HCT116 (cell line): ENCODE data around the gene GEN1.

Experiments
- CTCF ChIP-seq, 3 experiments: fragments of 200-600 bp in 1 of 3; sonication (generic) in 1 of 3; IDR thresholded peaks in 2 of 3; conservative IDR thresholded peaks in 1 of 3; 2 replicates each; pipeline ENCODE4 v1.5.1; 2012 to 2017; ENCODE audit warnings: low read depth in 2 of 3, low read length in 2 of 3, antibody characterized with exemption in 1 of 3, borderline replicate concordance in 1 of 3, control low read depth in 1 of 3, mild to moderate bottlenecking in 1 of 3, mixed read lengths in 1 of 3, mixed run types in 1 of 3, moderate library complexity in 1 of 3; ENCODE audit not compliant: insufficient read depth in 1 of 3
- EGR1 ChIP-seq: IDR thresholded peaks from 2 replicates; pipeline ENCODE4 v1.6.1; 2012; ENCODE audit warnings: low read depth
- FOSL1 ChIP-seq: IDR thresholded peaks from 2 replicates; pipeline ENCODE4 v1.6.1; 2012; ENCODE audit warnings: low read depth
- POLR2AphosphoS5 ChIP-seq: IDR thresholded peaks from 2 replicates; pipeline ENCODE4 v1.6.1; 2011; ENCODE audit warnings: mild to moderate bottlenecking, low read depth, low read length, moderate library complexity
- RAD21 ChIP-seq: IDR thresholded peaks from 2 replicates; pipeline ENCODE4 v1.6.1; 2012; ENCODE audit warnings: low read depth, mild to moderate bottlenecking
- YY1 ChIP-seq: IDR thresholded peaks from 2 replicates; pipeline ENCODE4 v1.6.1; 2011; ENCODE audit warnings: low read length, low read depth, moderate library complexity, mild to moderate bottlenecking; ENCODE audit not compliant: insufficient replicate concordance; ENCODE audit errors: extremely low read depth

DNA sequence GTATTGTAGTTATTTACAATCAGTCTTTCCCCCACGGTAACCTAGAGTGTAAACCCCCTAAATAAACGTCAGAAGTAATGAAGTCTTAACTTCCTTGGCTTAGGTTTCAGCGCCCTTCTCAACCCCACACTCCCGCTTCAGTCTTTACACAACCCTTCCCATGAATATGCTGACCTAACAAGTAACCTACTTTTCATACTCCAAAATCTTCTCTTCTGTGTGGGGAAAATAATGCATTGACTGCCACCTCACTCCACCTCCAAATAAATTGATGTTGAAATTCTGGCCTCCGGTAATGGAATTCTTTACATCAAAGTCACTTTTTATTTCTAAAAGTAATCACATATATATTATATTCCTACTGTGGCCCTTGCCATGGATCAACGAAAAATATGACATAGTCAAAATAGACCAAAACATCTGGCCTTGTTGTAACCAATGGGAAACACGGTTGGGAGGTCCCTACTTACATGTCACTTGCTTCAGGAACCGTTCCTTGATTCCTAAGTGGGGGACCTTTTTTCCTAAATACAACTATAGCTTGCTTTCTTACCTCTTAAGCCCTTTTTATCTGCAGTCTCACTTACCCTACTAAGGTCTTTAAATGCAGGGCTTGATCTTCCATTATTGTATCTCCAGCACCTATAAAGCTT is 961 bp downstream of the GEN1 start:
- TF ChIP-seq EGR1 (no peak), RAD21 (no peak), CTCF (IDR thresholded peaks at IDR 0.05 in 2 of 3, conservative IDR thresholded peaks at IDR 0.05 in 1 of 3; ENCODE audit: borderline replicate concordance in 1 of 3, insufficient read depth in 1 of 3, low read depth in 2 of 3, low read length in 2 of 3) (no peak), YY1 (no peak), POLR2AphosphoS5 (no peak), FOSL1 (no peak)
